ENCODE data around the gene CCDC86. TPM values are rescaled to one million over a fixed set of nuclear protein-coding genes. Genes with fewer than 3 reads are reported as not detected.

The CCDC86 gene
- total and polyA plus RNA-seq, 9 of the 15 experiments (the other 6 are each of a cell fraction or from before 2014, with no cell fraction given) = 4.6 to 102 (median 25.2) TPM

- TF ChIP-seq LCOR (CRISPR knock-in tag; IDR thresholded peaks at IDR 0.05) = no peak
- TF ChIP-seq SMARCA4 (IDR thresholded peaks at IDR 0.05) = no peak
- TF ChIP-seq ZNF407 (IDR thresholded peaks at IDR 0.05; ENCODE audit: low read depth) = no peak
- TF ChIP-seq ESRRA (IDR thresholded peaks at IDR 0.05; ENCODE audit: borderline replicate concordance, low read depth) = peak; percentile 42; the same call in 1 of the 2 replicates
- TF ChIP-seq ASH1L (IDR thresholded peaks at IDR 0.05; ENCODE audit: borderline replicate concordance, low read depth, partially characterized antibody) = no peak
- TF ChIP-seq NUFIP1 (IDR thresholded peaks at IDR 0.05; ENCODE audit: partially characterized antibody) = no peak
- no peak for TF ChIP-seq BRF1 (IDR thresholded peaks at IDR 0.05; ENCODE audit: borderline replicate concordance, extremely low read depth, insufficient read length)
- TF ChIP-seq ZNF184 (CRISPR knock-in tag; IDR thresholded peaks at IDR 0.05) = 0 out of 2 replicates have a peak, but pooled peaks have one; percentile 61
- no peak for TF ChIP-seq CHD1 (IDR thresholded peaks at IDR 0.05; ENCODE audit: low read length)
- no peak for TF ChIP-seq RBM25 (IDR thresholded peaks at IDR 0.05; ENCODE audit: low read depth, low read length, severe bottlenecking)
- TF ChIP-seq PKNOX1 (IDR thresholded peaks at IDR 0.05) = peak; percentile 64
- TF ChIP-seq TAF15 (IDR thresholded peaks at IDR 0.05; ENCODE audit: low read depth, low read length) = no peak
- TF ChIP-seq HDAC6 (IDR thresholded peaks at IDR 0.05; ENCODE audit: low read depth, low read length) = no peak
- no peak for TF ChIP-seq ARID3B (CRISPR knock-in tag; IDR thresholded peaks at IDR 0.05; ENCODE audit: borderline replicate concordance)
Measured at GRCh38 chr11:60854847-60855725, 13.2 kb downstream of the CCDC86 start (continued).
